Effector memory CD8-positive, alpha-beta T cell (primary cell): ENCODE data around the gene OBP2A.
"Not testable (repeated sequence)": the region's sequence is repeated elsewhere in the genome, so short reads cannot be mapped to it uniquely, and the experiment has no call there.

Experiments used
- ATAC-seq: fragments of 150-1000 bp; cut with Tn5 transposase; replicated peaks from 2 replicates; pipeline ENCODE4 v1.10.0; 2021; ENCODE audit warnings: mild to moderate bottlenecking, moderate library complexity
- DNase-seq, 3 experiments: peaks; one replicate each; pipeline ENCODE4 v3.0.0; 2021
- H3K27ac Mint-ChIP-seq, 2 donors: one replicate each; pipeline ENCODE4 v1.8.0; 2022; ENCODE audit warnings: mild to moderate bottlenecking in 2 of 2, mixed read lengths in 2 of 2, moderate library complexity in 2 of 2
- H3K27me3 Mint-ChIP-seq, 2 donors: one replicate each; pipeline ENCODE4 v1.8.0; 2022; ENCODE audit warnings: mixed read lengths in 2 of 2
- H3K36me3 Mint-ChIP-seq: one replicate; pipeline ENCODE4 v1.8.0; 2022; ENCODE audit warnings: mild to moderate bottlenecking, moderate library complexity, mixed read lengths; ENCODE audit not compliant: insufficient read depth
- H3K4me1 Mint-ChIP-seq, 2 donors: one replicate each; pipeline ENCODE4 v1.8.0; 2022; ENCODE audit warnings: low read depth in 2 of 2, mixed read lengths in 2 of 2
- H3K4me3 Mint-ChIP-seq, 2 donors: one replicate each; pipeline ENCODE4 v1.8.0; 2022; ENCODE audit warnings: mild to moderate bottlenecking in 2 of 2, mixed read lengths in 2 of 2, moderate library complexity in 2 of 2
- H3K9me3 Mint-ChIP-seq, 2 donors: one replicate each; pipeline ENCODE4 v1.8.0; 2022; ENCODE audit warnings: mixed read lengths in 2 of 2

Gene OBP2A

DNA sequence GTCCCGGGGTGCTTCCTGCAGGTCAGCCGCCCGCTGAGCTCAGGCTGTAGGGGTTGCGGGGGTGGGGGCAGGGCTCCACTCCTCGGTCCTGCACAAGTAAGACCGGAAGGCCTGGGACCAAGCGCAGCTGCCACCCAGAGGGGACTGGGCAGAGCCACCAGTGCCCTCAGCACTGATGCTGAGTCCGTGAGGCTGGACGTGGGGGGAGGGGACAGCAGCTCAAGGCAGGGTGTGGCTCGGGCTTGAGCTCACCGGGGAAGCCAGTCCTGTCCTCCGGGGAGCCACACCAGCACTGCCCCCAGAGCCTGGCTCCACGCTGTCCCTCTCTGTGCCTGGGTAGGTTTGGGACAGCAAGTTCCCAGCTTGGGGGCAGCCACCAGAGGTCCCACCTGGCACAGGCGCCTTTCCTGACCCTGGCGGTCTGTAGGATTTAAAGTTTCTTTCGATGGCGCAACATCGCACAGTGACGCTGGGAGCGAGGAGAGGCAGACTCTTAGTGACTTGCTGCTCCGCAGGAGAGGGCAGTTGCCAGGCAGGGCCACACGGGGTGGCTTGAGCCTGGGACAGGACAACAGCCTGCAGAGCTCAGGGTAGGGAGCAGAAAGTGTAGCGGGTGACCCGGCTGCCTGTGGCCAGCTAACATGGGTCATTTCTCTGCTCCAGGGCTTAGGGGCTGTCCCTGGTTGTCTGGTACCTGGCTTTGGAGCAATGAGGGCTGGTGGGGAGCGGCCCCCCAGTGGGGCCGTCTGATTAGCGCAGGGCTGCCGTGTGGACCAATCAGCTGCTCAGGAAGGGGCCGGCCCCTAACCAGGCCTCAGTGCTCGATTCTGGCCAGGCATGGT, 19.0 kb upstream of the OBP2A start:
- Mint-ChIP-seq H3K36me3 (no peaks in the 10 kb centered on the region), H3K4me1 (no peaks in the 10 kb centered on the region), H3K27ac (no peak overlapping the region), H3K9me3 (no peaks in the 10 kb centered on the region), H3K4me3 (no peak overlapping the region), H3K27me3 (peaks cover 18 to 20% of the 10 kb centered on the region in 2 donors)
- DNase-seq (no peak), ATAC-seq (no peak)

DNA sequence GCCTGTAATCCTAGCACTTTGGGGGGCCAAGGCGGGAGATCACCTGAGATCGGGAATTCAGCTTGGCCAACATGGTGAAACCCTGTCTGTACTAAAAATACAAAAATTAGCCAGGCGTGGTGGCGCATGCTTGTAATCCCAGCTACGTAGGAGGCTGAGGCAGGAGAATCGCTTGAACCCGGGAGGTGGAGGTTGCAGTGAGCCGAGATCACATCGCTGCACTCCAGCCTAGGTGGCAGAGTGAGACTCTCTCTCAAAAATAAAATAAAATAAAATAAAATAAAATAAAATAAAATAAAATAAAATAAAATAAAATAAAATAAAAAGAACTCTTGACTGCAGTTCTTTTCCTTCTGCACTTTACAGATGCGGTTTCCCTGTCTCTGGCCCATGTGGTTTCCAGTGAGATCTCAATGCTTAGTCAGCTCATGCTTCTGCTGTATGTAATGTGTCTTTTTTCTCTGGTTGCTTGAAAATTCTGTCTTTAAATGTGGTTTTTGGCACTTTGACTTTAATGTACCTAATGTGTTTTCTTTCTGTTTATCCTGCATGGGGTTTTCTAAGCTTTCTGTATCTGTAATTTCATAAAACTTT, 17.0 kb upstream of the OBP2A start:
- H3K9me3 Mint-ChIP-seq, DNase-seq, H3K27ac Mint-ChIP-seq, H3K4me1 Mint-ChIP-seq, H3K36me3 Mint-ChIP-seq, H3K4me3 Mint-ChIP-seq, ATAC-seq: not testable (repeated sequence)
- peaks cover 18 to 27% of the 10 kb centered on the region in 2 donors for H3K27me3 Mint-ChIP-seq

DNA sequence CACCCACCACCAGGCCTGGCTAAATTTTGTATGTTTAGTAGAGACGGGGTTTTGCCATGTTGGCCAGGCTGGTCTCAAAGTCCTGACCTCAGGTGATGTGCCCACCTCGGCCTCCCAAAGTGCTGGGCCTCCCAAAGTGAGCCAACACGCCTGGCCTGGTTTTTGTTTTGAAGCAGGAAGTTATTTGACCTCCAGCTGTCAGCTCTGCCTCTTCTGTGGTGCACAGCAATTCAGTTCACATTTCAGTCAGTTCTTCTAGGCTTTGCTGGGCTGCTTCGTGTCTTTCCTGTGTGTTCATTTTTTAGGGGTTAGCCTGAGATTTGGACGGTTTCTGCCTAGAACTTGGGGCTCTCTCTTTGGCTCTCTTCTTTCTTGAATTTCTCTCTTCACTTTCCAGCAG, 15.8 kb upstream of the OBP2A start:
- Mint-ChIP-seq H3K4me3 (no peak overlapping the region), H3K27ac (no peak overlapping the region), H3K36me3 (no peaks in the 10 kb centered on the region), H3K4me1 (no peaks in the 10 kb centered on the region), H3K9me3 (no peaks in the 10 kb centered on the region), H3K27me3 (peaks cover 27 to 39% of the 10 kb centered on the region in 2 donors)
- ATAC-seq = no peak
- no peak for DNase-seq

DNA sequence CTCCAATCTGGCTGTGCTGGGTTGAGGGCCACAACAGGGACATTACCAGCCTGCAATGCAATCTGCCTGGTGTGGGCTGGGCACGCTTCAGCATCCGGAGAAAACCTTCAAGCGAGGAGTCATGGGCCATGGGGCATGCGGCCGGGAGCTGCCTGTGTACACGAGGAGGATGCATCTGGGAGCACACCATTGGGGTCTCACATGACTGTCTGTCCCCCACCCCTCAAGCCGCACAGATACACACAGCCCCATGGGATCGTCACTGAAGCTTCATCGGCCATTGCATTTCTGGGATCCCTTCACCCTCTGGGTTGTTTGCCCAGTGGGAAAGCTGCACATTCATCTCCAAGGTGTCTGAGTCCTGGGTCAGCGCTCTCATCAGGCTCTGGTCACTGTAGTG, 14.8 kb upstream of the OBP2A start:
- Mint-ChIP-seq H3K27me3 (peaks cover 27 to 40% of the 10 kb centered on the region in 2 donors), H3K9me3 (no peaks in the 10 kb centered on the region), H3K4me3 (no peak overlapping the region), H3K4me1 (no peaks in the 10 kb centered on the region), H3K36me3 (no peaks in the 10 kb centered on the region), H3K27ac (no peak overlapping the region)
- DNase-seq (no peak), ATAC-seq (no peak)

DNA sequence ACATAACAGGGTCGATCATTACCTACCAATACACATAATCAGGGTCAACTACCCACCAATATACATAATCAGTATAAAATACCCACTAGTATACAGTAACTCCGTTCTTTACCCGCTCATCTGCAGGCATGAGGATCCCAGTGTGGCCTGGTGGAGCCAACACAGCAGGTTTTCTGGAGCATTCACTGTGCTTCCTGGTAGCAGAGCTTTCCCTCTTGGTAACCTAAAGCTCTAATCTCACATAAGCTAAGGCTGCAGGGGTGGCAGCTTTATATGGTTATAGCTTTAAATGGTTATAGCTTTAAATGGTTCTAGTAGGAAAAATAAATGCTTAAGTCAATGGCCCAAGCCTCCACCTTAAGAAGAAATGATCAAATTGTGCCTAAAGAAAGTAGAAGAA, 12.8 kb upstream of the OBP2A start:
- H3K27me3 Mint-ChIP-seq = peaks cover 37 to 53% of the 10 kb centered on the region in 2 donors
- H3K27ac Mint-ChIP-seq = no peak overlapping the region
- no peak overlapping the region for H3K4me3 Mint-ChIP-seq
- no peak for ATAC-seq
- no peaks in the 10 kb centered on the region for H3K4me1 Mint-ChIP-seq
- H3K36me3 Mint-ChIP-seq = no peaks in the 10 kb centered on the region
- H3K9me3 Mint-ChIP-seq = no peaks in the 10 kb centered on the region
- no peak for DNase-seq

- DNase-seq (no peak), ATAC-seq (no peak)
- no peaks in the 10 kb centered on the region for H3K9me3 Mint-ChIP-seq
- H3K36me3 Mint-ChIP-seq = no peaks in the 10 kb centered on the region
- H3K27ac Mint-ChIP-seq = no peak overlapping the region
- peaks cover 37 to 56% of the 10 kb centered on the region in 2 donors for H3K27me3 Mint-ChIP-seq
- H3K4me1 Mint-ChIP-seq = no peaks in the 10 kb centered on the region
- no peak overlapping the region for H3K4me3 Mint-ChIP-seq
Observed at GRCh38 chr9:135533674-135534073, 12.3 kb upstream of the OBP2A start.

DNA sequence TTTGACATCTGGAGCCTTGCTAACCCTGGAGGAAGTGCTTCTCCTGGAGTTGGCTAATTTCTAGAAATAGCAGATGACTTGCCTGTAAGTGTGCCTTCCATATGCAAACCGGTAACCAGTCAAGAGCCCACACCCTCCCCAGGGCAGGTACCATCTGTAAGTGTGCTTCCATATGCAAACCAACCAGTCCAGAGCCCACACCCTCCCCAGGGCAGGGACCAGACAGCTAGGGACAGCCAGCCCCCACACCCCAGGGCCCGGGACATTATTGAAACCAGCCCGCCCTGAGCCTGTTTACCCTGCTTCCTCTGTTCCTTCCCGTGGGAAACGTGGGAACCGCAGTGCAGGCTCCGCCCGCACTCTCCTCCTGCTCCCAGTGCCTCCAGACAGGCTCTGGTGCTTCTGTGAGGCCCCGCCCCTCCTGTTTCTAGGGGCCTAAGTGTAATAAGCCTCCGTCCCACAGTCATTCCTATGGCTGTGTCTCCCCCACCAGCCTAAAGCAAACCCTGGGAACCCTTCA, 11.7 kb upstream of the OBP2A start:
- not testable (repeated sequence) for H3K9me3 Mint-ChIP-seq, ATAC-seq
- peaks cover 39 to 62% of the 10 kb centered on the region in 2 donors for H3K27me3 Mint-ChIP-seq

DNA sequence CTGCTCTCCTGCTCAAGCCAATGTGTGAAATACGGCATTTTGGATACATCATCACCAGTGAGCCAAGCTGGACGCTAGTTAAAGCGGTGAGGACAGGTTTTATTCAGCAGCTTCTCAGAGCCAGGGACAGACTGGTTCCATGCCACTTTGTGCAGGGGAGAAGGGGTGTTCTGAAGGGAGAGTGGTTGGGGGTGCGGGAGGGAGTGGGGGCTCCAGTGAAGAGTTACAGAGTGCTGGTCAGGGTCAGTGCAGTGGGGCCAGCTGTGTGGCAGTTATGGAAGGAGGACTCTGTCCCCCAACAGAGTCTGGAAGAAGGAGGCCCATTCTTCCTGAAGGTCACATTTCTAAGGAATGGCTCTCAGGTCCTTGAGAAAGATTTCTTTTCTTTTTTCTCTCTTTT, 11.1 kb upstream of the OBP2A start:
- H3K9me3 Mint-ChIP-seq, H3K4me1 Mint-ChIP-seq, ATAC-seq, H3K36me3 Mint-ChIP-seq, H3K27ac Mint-ChIP-seq, DNase-seq, H3K4me3 Mint-ChIP-seq: not testable (repeated sequence)
- peaks cover 45 to 68% of the 10 kb centered on the region in 2 donors for H3K27me3 Mint-ChIP-seq

More for the DNA sequence above, 11.7 kb upstream of the OBP2A start:
- H3K36me3 Mint-ChIP-seq, DNase-seq, H3K4me1 Mint-ChIP-seq, H3K27ac Mint-ChIP-seq, H3K4me3 Mint-ChIP-seq: not testable (repeated sequence)

GRCh38 chr9:135535631-135536030, 10.3 kb upstream of the OBP2A start:
- H3K36me3 Mint-ChIP-seq, H3K4me1 Mint-ChIP-seq, H3K9me3 Mint-ChIP-seq, H3K4me3 Mint-ChIP-seq, ATAC-seq, H3K27ac Mint-ChIP-seq, DNase-seq: not testable (repeated sequence)
- peaks cover 44 to 69% of the 10 kb centered on the region in 2 donors for H3K27me3 Mint-ChIP-seq

DNA sequence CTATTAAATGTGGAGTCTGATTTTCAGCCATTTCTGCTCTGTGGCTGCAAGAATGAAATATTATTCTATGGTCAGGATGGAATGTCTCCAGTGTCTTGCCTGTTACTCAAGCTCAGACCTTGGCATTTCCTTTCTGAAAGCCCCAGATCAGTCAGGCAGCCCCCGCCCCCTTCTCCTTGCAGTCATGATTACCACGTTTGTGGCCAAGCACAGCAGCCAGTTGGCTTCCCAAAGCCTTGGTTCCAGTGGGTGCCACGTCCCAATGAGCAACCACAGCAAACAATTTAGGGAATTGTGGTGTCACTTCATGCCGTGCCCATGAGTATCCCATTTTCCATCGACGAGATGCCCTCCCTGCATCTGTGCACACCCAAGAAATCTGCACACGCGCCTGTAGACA, 9.7 kb upstream of the OBP2A start:
- H3K9me3 Mint-ChIP-seq = no peaks in the 10 kb centered on the region
- no peaks in the 10 kb centered on the region for H3K36me3 Mint-ChIP-seq
- no peaks in the 10 kb centered on the region for H3K4me1 Mint-ChIP-seq
- ATAC-seq (no peak), DNase-seq (no peak)
- no peak overlapping the region for H3K27ac Mint-ChIP-seq
- H3K27me3 Mint-ChIP-seq = peaks cover 38 to 69% of the 10 kb centered on the region in 2 donors
- no peak overlapping the region for H3K4me3 Mint-ChIP-seq

GRCh38 chr9:135543262-135543894, 2.5 kb upstream of the OBP2A start:
- ATAC-seq, H3K36me3 Mint-ChIP-seq, H3K4me1 Mint-ChIP-seq, H3K27ac Mint-ChIP-seq, H3K4me3 Mint-ChIP-seq, DNase-seq, H3K9me3 Mint-ChIP-seq: not testable (repeated sequence)
- H3K27me3 Mint-ChIP-seq = peaks cover 29 to 55% of the 10 kb centered on the region in 2 donors

GRCh38 chr9:135544981-135545635, 818 bp upstream of the OBP2A start:
- no peak overlapping the region for H3K4me3 Mint-ChIP-seq
- no peak overlapping the region for H3K27ac Mint-ChIP-seq
- no peak for ATAC-seq
- H3K27me3 Mint-ChIP-seq = peaks cover 18 to 43% of the 10 kb centered on the region in 2 donors
- no peaks in the 10 kb centered on the region for H3K36me3 Mint-ChIP-seq
- DNase-seq = no peak
- H3K9me3 Mint-ChIP-seq = no peaks in the 10 kb centered on the region
- H3K4me1 Mint-ChIP-seq = no peaks in the 10 kb centered on the region
